ENCODE data around the gene RBM47.

- TF ChIP-seq CTCF (IDR thresholded peaks at IDR 0.05) (no peak), POLR2A (IDR thresholded peaks at IDR 0.05) (no peak)
These were observed 190.1 kb downstream of the RBM47 start for GRCh38 chr4:40439519-40439918.

Measured in thyroid gland (tissue), 4 donors.